Caco-2 (cell line): Measurements from ENCODE around the gene TMEM131L. TPM values are rescaled to one million over a fixed set of nuclear protein-coding genes. Genes with fewer than 3 reads are reported as not detected.
"Not testable (repeated sequence)": the region's sequence is repeated elsewhere in the genome, so short reads cannot be mapped to it uniquely, and the experiment has no call there.

Experiments used
- BruUV-seq: library from RNA; stranded (reverse); fragments of 400-500 nt; replicated peaks from 2 replicates; lab custom pipeline; 2021; lab: Mats Ljungman, UMichigan
- CTCF ChIA-PET: fragments of 300-600 bp; sonication (Branson Sonifier 250); formaldehyde crosslinking; loops from one replicate; lab custom pipeline; 2022; ENCODE audit warnings: antibody characterized with exemption; lab: Charles Lee
- POLR2A ChIA-PET: fragments of 300-600 bp; sonication (Branson Sonifier 250); formaldehyde crosslinking; loops from one replicate; lab custom pipeline; 2022; ENCODE audit warnings: antibody characterized with exemption; lab: Charles Lee
- DNase-seq, 2 experiments: peaks; one replicate each; pipeline versions ENCODE4 v3.0.0 to v3.0.0-alpha.2; 2020 to 2022
- H3K27me3 ChIP-seq: replicated peaks from 2 replicates; pipeline ENCODE4 v1.6.0; 2011; ENCODE audit warnings: low read length; ENCODE audit not compliant: control insufficient read depth, insufficient read depth
- H3K36me3 ChIP-seq: 2 replicates; pipeline ENCODE4 v1.5.1; 2011; ENCODE audit warnings: low read length; ENCODE audit not compliant: control insufficient read depth, insufficient read depth
- H3K4me1 ChIP-seq: fragments of 250-450 bp; sonication (Bioruptor Pico); 2 replicates; pipeline ENCODE4 v1.5.1; 2020; ENCODE audit warnings: mild to moderate bottlenecking
- H3K4me3 ChIP-seq: 2 replicates; pipeline ENCODE4 v1.5.1; 2011; ENCODE audit warnings: low read depth, mild to moderate bottlenecking, control low read depth, low read length
- H3K9me3 ChIP-seq: fragments of 250-450 bp; sonication (Bioruptor Pico); 2 replicates; pipeline ENCODE4 v1.5.1; 2020; ENCODE audit warnings: mild to moderate bottlenecking, moderate library complexity
- H3K27ac Mint-ChIP-seq: one replicate; pipeline ENCODE4 v1.8.0; 2022; ENCODE audit warnings: mixed read lengths; ENCODE audit not compliant: unreplicated experiment
- H3K27me3 Mint-ChIP-seq: one replicate; pipeline ENCODE4 v1.8.0; 2022; ENCODE audit warnings: mixed read lengths; ENCODE audit not compliant: insufficient read depth, unreplicated experiment
- H3K36me3 Mint-ChIP-seq: one replicate; pipeline ENCODE4 v1.8.0; 2022; ENCODE audit warnings: mild to moderate bottlenecking, mixed read lengths; ENCODE audit not compliant: insufficient read depth, unreplicated experiment
- H3K4me1 Mint-ChIP-seq: one replicate; pipeline ENCODE4 v1.8.0; 2022; ENCODE audit warnings: low read depth, mixed read lengths; ENCODE audit not compliant: unreplicated experiment
- H3K4me3 Mint-ChIP-seq: one replicate; pipeline ENCODE4 v1.8.0; 2022; ENCODE audit warnings: mild to moderate bottlenecking, moderate library complexity, mixed read lengths; ENCODE audit not compliant: unreplicated experiment
- H3K9me3 Mint-ChIP-seq: one replicate; pipeline ENCODE4 v1.8.0; 2022; ENCODE audit warnings: mixed read lengths; ENCODE audit not compliant: unreplicated experiment
- intact Hi-C: fragments of 100-400 bp; cut with micrococcal nuclease; formaldehyde crosslinking; loops from one replicate; pipeline ENCODE4 v1.10.0; 2022; ENCODE audit not compliant: unreplicated experiment
- total RNA-seq: library from RNA; stranded (reverse); gene quantifications from 2 replicates; pipeline ENCODE4 v1.2.3, GENCODE V29; 2022
- TF ChIP-seq, protein P1 (sequence below), 2 experiments: fragments of 200-600 bp in 1 of 2; IDR thresholded peaks; 1 replicate in 1 of 2; 2 replicates in 1 of 2; pipeline versions ENCODE4 v1.5.1 to v1.8.0; 2011 to 2022; ENCODE audit warnings: antibody characterized with exemption in 1 of 2, control low read depth in 1 of 2, inconsistent platforms in 1 of 2, low read depth in 1 of 2, low read length in 1 of 2, mild to moderate bottlenecking in 1 of 2, moderate library complexity in 1 of 2; ENCODE audit not compliant: insufficient read depth in 1 of 2, severe bottlenecking in 1 of 2, unreplicated experiment in 1 of 2

The TMEM131L gene
- total RNA-seq, 1 experiment from 2014 or later = 20.8 TPM

DNA sequence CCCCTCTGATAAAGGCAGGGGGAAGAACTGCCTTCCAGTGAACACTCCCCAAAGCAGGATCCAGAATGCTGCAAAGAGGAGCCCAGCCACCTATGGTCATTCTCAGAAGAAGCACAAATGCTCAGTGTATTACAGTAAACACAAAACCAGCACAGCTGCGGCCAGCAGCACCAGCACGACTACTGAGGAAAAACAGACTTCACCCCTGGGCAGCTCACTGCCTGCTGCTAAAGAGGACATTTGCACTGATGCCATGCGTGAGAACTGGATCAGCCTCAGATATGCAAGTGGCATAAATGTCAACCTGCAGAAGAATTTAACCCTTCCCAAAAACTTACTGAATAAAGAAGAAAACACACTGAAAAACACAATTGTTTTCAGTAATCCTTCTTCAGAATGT, 137.7 kb downstream of the TMEM131L start:
- BruUV-seq = no TSS peak
- CTCF ChIA-PET = no interaction called here

DNA sequence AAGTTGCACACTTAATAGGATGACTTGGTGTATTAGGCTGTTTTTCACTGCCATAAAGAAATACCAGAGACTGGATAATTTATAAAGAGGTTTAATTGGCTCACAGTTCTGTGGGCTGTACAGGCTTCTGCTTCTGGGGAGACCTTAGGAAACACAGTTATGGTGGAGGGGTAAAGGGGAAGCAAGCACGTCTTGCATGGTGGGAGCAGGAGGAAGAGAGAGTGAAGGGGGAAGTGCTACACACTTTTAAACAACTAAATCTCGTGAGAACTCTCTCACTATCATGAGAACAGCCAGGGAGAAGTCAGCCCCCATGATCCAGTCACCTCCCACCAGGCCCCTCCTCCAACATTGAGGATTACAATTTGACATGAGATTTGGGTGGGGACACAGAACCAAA, 142.9 kb downstream of the TMEM131L start:
- CTCF ChIA-PET, H3K4me3 Mint-ChIP-seq: not testable (repeated sequence)

More for the DNA sequence above, 137.7 kb downstream of the TMEM131L start:
- Mint-ChIP-seq H3K9me3 (no peaks in the 10 kb centered on the region), H3K27ac (no peak overlapping the region), H3K36me3 (peaks cover 12% of the 10 kb centered on the region), H3K4me1 (no peaks in the 10 kb centered on the region), H3K4me3 (no peak overlapping the region), H3K27me3 (no peaks in the 10 kb centered on the region)
- intact Hi-C loops = no loop called here
- Histone ChIP-seq H3K4me3 (no peak overlapping the region), H3K4me1 (no peaks in the 10 kb centered on the region), H3K36me3 (no peaks in the 10 kb centered on the region), H3K9me3 (no peaks in the 10 kb centered on the region), H3K27me3 (no peaks in the 10 kb centered on the region)
- TF ChIP-seq, protein P1, sequence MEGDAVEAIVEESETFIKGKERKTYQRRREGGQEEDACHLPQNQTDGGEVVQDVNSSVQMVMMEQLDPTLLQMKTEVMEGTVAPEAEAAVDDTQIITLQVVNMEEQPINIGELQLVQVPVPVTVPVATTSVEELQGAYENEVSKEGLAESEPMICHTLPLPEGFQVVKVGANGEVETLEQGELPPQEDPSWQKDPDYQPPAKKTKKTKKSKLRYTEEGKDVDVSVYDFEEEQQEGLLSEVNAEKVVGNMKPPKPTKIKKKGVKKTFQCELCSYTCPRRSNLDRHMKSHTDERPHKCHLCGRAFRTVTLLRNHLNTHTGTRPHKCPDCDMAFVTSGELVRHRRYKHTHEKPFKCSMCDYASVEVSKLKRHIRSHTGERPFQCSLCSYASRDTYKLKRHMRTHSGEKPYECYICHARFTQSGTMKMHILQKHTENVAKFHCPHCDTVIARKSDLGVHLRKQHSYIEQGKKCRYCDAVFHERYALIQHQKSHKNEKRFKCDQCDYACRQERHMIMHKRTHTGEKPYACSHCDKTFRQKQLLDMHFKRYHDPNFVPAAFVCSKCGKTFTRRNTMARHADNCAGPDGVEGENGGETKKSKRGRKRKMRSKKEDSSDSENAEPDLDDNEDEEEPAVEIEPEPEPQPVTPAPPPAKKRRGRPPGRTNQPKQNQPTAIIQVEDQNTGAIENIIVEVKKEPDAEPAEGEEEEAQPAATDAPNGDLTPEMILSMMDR (IDR thresholded peaks at IDR 0.05; ENCODE audit: insufficient read depth in 1 of 2, low read depth in 1 of 2, low read length in 1 of 2, severe bottlenecking in 1 of 2, unreplicated experiment in 1 of 2) = no peak
- POLR2A ChIA-PET = no interaction called here
- DNase-seq = no peak

DNA sequence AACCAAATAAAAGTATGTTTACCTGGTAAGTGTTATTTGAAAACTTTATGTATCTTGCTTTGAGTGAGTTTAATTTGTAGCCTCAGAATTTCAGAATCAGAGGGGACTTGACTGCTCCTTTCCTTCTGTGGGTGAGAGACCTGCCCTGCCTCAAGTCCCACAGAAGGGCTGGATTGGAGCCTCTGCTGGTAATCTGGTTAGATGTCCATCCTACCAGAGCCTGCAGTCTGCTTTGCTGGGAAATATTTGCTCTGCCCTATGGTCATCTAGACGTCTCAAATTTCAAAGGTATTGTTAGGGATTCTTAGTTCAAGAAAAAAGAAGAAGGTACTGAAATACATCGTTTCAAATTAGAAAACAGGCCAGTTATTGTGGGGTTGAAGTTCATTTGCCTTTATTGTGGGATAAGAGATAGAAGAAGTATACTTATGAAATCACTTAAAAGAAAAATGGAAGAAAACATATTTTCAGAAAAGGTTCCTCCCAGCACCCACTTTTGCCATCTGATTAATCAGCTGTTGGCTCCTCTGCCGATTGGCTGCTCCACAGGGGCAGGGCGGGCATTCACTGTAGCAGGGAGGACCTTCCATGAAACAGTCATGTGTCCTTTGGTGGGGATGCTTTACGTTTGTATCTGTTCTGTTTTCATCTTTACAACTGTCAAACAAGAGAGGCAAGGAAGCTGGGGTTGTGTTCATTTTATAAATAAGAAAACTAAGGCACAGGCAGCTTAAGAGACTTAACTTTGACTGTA, 144.6 kb downstream of the TMEM131L start:
- TF ChIP-seq, protein P1 (IDR thresholded peaks at IDR 0.05; ENCODE audit: insufficient read depth in 1 of 2, low read depth in 1 of 2, low read length in 1 of 2, severe bottlenecking in 1 of 2, unreplicated experiment in 1 of 2) = no peak
- BruUV-seq = no TSS peak
- POLR2A ChIA-PET = no interaction called here
- no peak for DNase-seq
- H3K4me3 ChIP-seq = no peak overlapping the region
- Mint-ChIP-seq H3K4me1 (peaks cover 6% of the 10 kb centered on the region), H3K27me3 (no peaks in the 10 kb centered on the region), H3K27ac (no peak overlapping the region), H3K36me3 (peaks cover 10% of the 10 kb centered on the region), H3K4me3 (no peak overlapping the region), H3K9me3 (no peaks in the 10 kb centered on the region)
- H3K27me3 ChIP-seq = no peaks in the 10 kb centered on the region
- H3K4me1 ChIP-seq = no peaks in the 10 kb centered on the region
- no peaks in the 10 kb centered on the region for H3K9me3 ChIP-seq
- CTCF ChIA-PET = no interaction called here
- intact Hi-C loops = no loop called here
- H3K36me3 ChIP-seq = no peaks in the 10 kb centered on the region

More for the DNA sequence above, 142.9 kb downstream of the TMEM131L start:
- H3K4me3 ChIP-seq, intact Hi-C loops, H3K4me1 ChIP-seq, BruUV-seq, H3K27me3 ChIP-seq, H3K9me3 ChIP-seq, H3K27me3 Mint-ChIP-seq, H3K4me1 Mint-ChIP-seq, DNase-seq, POLR2A ChIA-PET, H3K9me3 Mint-ChIP-seq, H3K27ac Mint-ChIP-seq, H3K36me3 ChIP-seq: not testable (repeated sequence)
- H3K36me3 Mint-ChIP-seq = peaks cover 14% of the 10 kb centered on the region
